ENCODE data around the gene ASB5. TPM values are rescaled to one million over a fixed set of nuclear protein-coding genes. Genes with fewer than 3 reads are reported as not detected.

Gene ASB5
- total and polyA plus RNA-seq, 4 donors: 0.08 to 0.40 (median 0.31) TPM; not detected in 1

DNA sequence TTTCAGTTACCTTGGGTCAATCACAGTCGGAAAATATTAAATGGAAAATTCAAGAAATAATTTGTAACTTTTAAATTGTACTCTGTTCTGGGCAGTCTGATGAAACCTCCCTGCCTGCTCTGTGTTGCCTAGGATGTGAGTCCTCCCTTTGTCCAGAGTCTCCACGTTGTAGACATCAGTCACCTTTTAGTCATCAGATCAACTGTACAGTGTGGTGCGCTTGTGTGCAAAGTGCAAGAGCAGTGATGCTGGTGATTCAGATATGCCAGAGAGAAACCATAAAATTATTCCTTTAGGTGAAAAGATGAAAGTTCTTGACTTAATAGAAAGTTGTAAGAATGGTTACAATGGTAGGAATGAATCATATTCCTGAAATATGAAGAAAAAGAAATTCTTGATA, 75.1 kb downstream of the ASB5 start:
- no peaks in the 10 kb centered on the region for H3K36me3 ChIP-seq (ENCODE audit: control insufficient read depth in 4 of 4, insufficient read depth in 4 of 4, low read length in 4 of 4)
- no peaks in the 10 kb centered on the region for H3K9me3 ChIP-seq (ENCODE audit: control insufficient read depth in 4 of 4, insufficient read depth in 3 of 4, low read length in 3 of 4)
- ATAC-seq (ENCODE audit: insufficient read depth, low FRiP score) (no peak), DNase-seq (no peak)
- H3K27ac ChIP-seq (ENCODE audit: low read depth in 1 of 2, low read length in 1 of 2): no peak overlapping the region
- TF ChIP-seq, protein P1, sequence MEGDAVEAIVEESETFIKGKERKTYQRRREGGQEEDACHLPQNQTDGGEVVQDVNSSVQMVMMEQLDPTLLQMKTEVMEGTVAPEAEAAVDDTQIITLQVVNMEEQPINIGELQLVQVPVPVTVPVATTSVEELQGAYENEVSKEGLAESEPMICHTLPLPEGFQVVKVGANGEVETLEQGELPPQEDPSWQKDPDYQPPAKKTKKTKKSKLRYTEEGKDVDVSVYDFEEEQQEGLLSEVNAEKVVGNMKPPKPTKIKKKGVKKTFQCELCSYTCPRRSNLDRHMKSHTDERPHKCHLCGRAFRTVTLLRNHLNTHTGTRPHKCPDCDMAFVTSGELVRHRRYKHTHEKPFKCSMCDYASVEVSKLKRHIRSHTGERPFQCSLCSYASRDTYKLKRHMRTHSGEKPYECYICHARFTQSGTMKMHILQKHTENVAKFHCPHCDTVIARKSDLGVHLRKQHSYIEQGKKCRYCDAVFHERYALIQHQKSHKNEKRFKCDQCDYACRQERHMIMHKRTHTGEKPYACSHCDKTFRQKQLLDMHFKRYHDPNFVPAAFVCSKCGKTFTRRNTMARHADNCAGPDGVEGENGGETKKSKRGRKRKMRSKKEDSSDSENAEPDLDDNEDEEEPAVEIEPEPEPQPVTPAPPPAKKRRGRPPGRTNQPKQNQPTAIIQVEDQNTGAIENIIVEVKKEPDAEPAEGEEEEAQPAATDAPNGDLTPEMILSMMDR (IDR thresholded peaks at IDR 0.05; ENCODE audit: control extremely low read depth, extremely low read depth): no peak
- H3K4me1 ChIP-seq (ENCODE audit: control insufficient read depth in 5 of 5, insufficient read depth in 5 of 5, low read length in 5 of 5): peaks cover 0 to 5% (median 0%) of the 10 kb centered on the region in 5 donors
- no peak overlapping the region for H3K4me3 ChIP-seq
- H3K27me3 ChIP-seq (ENCODE audit: control insufficient read depth in 3 of 3, insufficient read depth in 3 of 3, low read length in 2 of 3): peaks cover 0 to 2% (median 0%) of the 10 kb centered on the region in 3 donors
- no peak overlapping the region for H3K9ac ChIP-seq (ENCODE audit: insufficient read depth in 1 of 2, low read length in 2 of 2)
- WGBS, 2 donors: 77 to 78% methylated on average over 3 of the region's 3 CpGs

DNA sequence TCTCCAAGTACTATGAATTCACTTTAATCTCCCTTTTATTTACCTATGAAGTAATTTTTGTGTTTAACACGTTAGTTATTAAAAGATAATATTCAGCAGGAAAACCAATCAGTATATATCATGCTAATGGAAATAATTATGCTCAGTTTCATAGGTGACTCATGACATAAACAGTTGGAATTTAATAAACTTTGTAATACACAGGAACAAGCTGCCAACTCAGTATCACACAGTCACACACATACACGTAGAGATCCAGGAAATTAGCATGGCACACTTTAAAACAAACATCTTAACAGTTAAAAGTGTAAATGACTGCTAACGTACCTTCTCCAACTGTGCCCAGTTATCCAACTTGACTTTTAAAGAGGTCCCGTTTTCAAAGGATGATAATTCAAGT, 75.9 kb downstream of the ASB5 start:
- Histone ChIP-seq H3K4me3 (no peak overlapping the region), H3K9me3 (ENCODE audit: control insufficient read depth in 4 of 4, insufficient read depth in 3 of 4, low read length in 3 of 4) (no peaks in the 10 kb centered on the region), H3K36me3 (ENCODE audit: control insufficient read depth in 4 of 4, insufficient read depth in 4 of 4, low read length in 4 of 4) (no peaks in the 10 kb centered on the region), H3K27me3 (ENCODE audit: control insufficient read depth in 3 of 3, insufficient read depth in 3 of 3, low read length in 2 of 3) (peaks cover 0 to 2% (median 0%) of the 10 kb centered on the region in 3 donors), H3K9ac (ENCODE audit: insufficient read depth in 1 of 2, low read length in 2 of 2) (no peak overlapping the region), H3K4me1 (ENCODE audit: control insufficient read depth in 5 of 5, insufficient read depth in 5 of 5, low read length in 5 of 5) (peaks cover 0 to 5% (median 0%) of the 10 kb centered on the region in 5 donors), H3K27ac (ENCODE audit: low read depth in 1 of 2, low read length in 1 of 2) (no peak overlapping the region)
- TF ChIP-seq, protein P1 (IDR thresholded peaks at IDR 0.05; ENCODE audit: control extremely low read depth, extremely low read depth): no peak
- 31 to 51% methylated on average over 4 of the region's 4 CpGs for WGBS, 2 donors
- no peak for ATAC-seq (ENCODE audit: insufficient read depth, low FRiP score)
- no peak for DNase-seq

GRCh38 chr4:176191974-176192373, 77.0 kb downstream of the ASB5 start:
- Histone ChIP-seq H3K27ac (ENCODE audit: low read depth in 1 of 2, low read length in 1 of 2) (no peak overlapping the region), H3K4me1 (ENCODE audit: control insufficient read depth in 5 of 5, insufficient read depth in 5 of 5, low read length in 5 of 5) (peaks cover 0 to 5% (median 0%) of the 10 kb centered on the region in 5 donors), H3K9me3 (ENCODE audit: control insufficient read depth in 4 of 4, insufficient read depth in 3 of 4, low read length in 3 of 4) (no peaks in the 10 kb centered on the region), H3K9ac (ENCODE audit: insufficient read depth in 1 of 2, low read length in 2 of 2) (no peak overlapping the region), H3K27me3 (ENCODE audit: control insufficient read depth in 3 of 3, insufficient read depth in 3 of 3, low read length in 2 of 3) (peaks cover 0 to 2% (median 0%) of the 10 kb centered on the region in 3 donors), H3K4me3 (no peak overlapping the region), H3K36me3 (ENCODE audit: control insufficient read depth in 4 of 4, insufficient read depth in 4 of 4, low read length in 4 of 4) (no peaks in the 10 kb centered on the region)
- 25 to 37% methylated on average over 1 of the region's 1 CpG for WGBS, 2 donors
- DNase-seq (no peak), ATAC-seq (ENCODE audit: insufficient read depth, low FRiP score) (no peak)
- TF ChIP-seq, protein P1 (IDR thresholded peaks at IDR 0.05; ENCODE audit: control extremely low read depth, extremely low read depth): no peak

Measured in lung (tissue), 12 donors.